Measurements from ENCODE around the gene DUSP5. TPM values are rescaled to one million over a fixed set of nuclear protein-coding genes. Genes with fewer than 3 reads are reported as not detected.

DUSP5 gene
- total and polyA plus RNA-seq, 2 of the 4 experiments (the other 2 are of a cell fraction): 42.1 to 48.1 TPM

DNA sequence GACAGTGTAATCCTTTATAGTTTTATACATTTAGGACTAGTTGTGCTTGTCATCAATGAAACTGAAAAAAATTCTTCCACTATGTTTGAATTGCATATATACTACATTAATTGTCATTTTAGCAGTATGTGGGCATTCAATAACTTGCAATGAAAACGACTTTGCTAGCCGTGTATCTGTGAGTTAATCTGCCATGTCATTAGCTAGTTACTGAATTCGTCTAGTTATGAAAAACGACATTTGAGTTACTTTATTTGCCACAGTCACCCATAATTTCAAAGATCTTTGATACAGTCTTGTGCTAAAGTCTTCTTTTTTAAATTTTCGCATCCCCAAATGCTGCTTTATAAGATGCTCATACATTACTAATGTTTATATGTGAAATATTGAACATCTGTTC is 51.5 kb downstream of the DUSP5 start:
- Histone ChIP-seq H3K4me3 (ENCODE audit: insufficient read depth, low read depth, low read length) (no peak overlapping the region), H3K79me1 (ENCODE audit: low read depth in 1 of 2, low read length in 2 of 2) (no peaks in the 10 kb centered on the region), H2BK15ac (ENCODE audit: low read depth, low read length) (no peak overlapping the region), H3K14ac (replicated peaks; ENCODE audit: low read depth, low read length) (no peak overlapping the region), H2BK120ac (ENCODE audit: low read depth, low read length) (no peak overlapping the region), H3K4me2 (ENCODE audit: low read depth, low read length) (no peak overlapping the region), H3K4me1 (ENCODE audit: control insufficient read depth, insufficient read depth, low read length) (peaks cover 5% of the 10 kb centered on the region; the same call in 1 of the 2 replicates), H3K56ac (ENCODE audit: extremely low read depth, insufficient read depth, low read length) (no peak overlapping the region), H3K9me3 (ENCODE audit: control insufficient read depth, insufficient read depth, low read length) (no peaks in the 10 kb centered on the region), H3K9ac (ENCODE audit: low read depth, low read length) (no peak overlapping the region), H3K23ac (ENCODE audit: low read depth, low read length) (no peak overlapping the region), H2BK5ac (ENCODE audit: low read depth, low read length, poor library complexity, severe bottlenecking) (no peak overlapping the region), H2AK5ac (ENCODE audit: low read depth, low read length) (no peak overlapping the region), H2AK9ac (replicated peaks; ENCODE audit: low read depth, low read length, poor library complexity) (no peak overlapping the region), H3K18ac (ENCODE audit: low read depth, low read length) (no peak overlapping the region), H4K20me1 (ENCODE audit: insufficient read depth, low read length) (no peaks in the 10 kb centered on the region), H3K27me3 (ENCODE audit: control insufficient read depth, insufficient read depth, low read length) (peaks cover 2% of the 10 kb centered on the region; the same call in 1 of the 2 replicates), H4K91ac (ENCODE audit: insufficient read depth, low read depth, low read length) (no peak overlapping the region), H4K5ac (ENCODE audit: low read depth, low read length) (no peak overlapping the region), H4K8ac (ENCODE audit: low read depth in 2 of 2, low read length in 2 of 2) (no peak overlapping the region), H3K4ac (ENCODE audit: low read depth, low read length) (no peak overlapping the region), H2BK20ac (ENCODE audit: low read depth, low read length) (no peak overlapping the region), H2AFZ (replicated peaks; ENCODE audit: low read length, poor library complexity) (no peak overlapping the region), H3K27ac (ENCODE audit: insufficient read depth, low read length) (no peak overlapping the region), H3K9me1 (ENCODE audit: insufficient read depth, low read length) (0 out of 2 replicates have a peak, but pooled peaks cover 3% of the 10 kb centered on the region), H3K36me3 (ENCODE audit: control insufficient read depth, insufficient read depth, low read length) (no peaks in the 10 kb centered on the region)
- ATAC-seq (ENCODE audit: low read depth): no peak
- TF ChIP-seq MAFK (IDR thresholded peaks at IDR 0.05; ENCODE audit: low read depth, low read length): no peak
- no peak for TF ChIP-seq MXI1 (IDR thresholded peaks at IDR 0.05; ENCODE audit: borderline replicate concordance, low read depth, low read length)
- no peak for TF ChIP-seq BHLHE40 (IDR thresholded peaks at IDR 0.05; ENCODE audit: low read depth, low read length)
- TF ChIP-seq, protein P1, sequence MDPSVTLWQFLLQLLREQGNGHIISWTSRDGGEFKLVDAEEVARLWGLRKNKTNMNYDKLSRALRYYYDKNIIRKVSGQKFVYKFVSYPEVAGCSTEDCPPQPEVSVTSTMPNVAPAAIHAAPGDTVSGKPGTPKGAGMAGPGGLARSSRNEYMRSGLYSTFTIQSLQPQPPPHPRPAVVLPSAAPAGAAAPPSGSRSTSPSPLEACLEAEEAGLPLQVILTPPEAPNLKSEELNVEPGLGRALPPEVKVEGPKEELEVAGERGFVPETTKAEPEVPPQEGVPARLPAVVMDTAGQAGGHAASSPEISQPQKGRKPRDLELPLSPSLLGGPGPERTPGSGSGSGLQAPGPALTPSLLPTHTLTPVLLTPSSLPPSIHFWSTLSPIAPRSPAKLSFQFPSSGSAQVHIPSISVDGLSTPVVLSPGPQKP (IDR thresholded peaks at IDR 0.05; ENCODE audit: borderline replicate concordance, low read depth, low read length): no peak
- TF ChIP-seq, protein P2, sequence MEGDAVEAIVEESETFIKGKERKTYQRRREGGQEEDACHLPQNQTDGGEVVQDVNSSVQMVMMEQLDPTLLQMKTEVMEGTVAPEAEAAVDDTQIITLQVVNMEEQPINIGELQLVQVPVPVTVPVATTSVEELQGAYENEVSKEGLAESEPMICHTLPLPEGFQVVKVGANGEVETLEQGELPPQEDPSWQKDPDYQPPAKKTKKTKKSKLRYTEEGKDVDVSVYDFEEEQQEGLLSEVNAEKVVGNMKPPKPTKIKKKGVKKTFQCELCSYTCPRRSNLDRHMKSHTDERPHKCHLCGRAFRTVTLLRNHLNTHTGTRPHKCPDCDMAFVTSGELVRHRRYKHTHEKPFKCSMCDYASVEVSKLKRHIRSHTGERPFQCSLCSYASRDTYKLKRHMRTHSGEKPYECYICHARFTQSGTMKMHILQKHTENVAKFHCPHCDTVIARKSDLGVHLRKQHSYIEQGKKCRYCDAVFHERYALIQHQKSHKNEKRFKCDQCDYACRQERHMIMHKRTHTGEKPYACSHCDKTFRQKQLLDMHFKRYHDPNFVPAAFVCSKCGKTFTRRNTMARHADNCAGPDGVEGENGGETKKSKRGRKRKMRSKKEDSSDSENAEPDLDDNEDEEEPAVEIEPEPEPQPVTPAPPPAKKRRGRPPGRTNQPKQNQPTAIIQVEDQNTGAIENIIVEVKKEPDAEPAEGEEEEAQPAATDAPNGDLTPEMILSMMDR (conservative IDR thresholded peaks at IDR 0.05; ENCODE audit: low read depth, low read length): no peak
- TF ChIP-seq FOS (IDR thresholded peaks at IDR 0.05; ENCODE audit: low read depth, low read length): no peak
- no peak for TF ChIP-seq MAZ (IDR thresholded peaks at IDR 0.05; ENCODE audit: borderline replicate concordance, low read depth, low read length)
- no peak for TF ChIP-seq RFX5 (IDR thresholded peaks at IDR 0.05; ENCODE audit: low read depth, low read length)
- no peak for TF ChIP-seq CEBPB (IDR thresholded peaks at IDR 0.05; ENCODE audit: low read depth, low read length)
- ChIA-PET CTCF (interaction anchor here (0.6 to 1.4 kb wide), 2 partner anchors 9 to 243 kb away, joined by 3 to 4 read pairs; no protein-coding TSS in a partner anchor), POLR2A (ENCODE audit: unreplicated experiment) (no interaction called here)
- intact Hi-C loops (cut with micrococcal nuclease): no loop called here
- no CpG with 5 or more reads among the region's 5 CpGs for WGBS, 2 experiments (ENCODE audit: extremely low coverage in 2 of 2, insufficient read length in 1 of 2)
- BruUV-seq (replicated peaks): no TSS peak
- dilution Hi-C loops (cut with HindIII; ENCODE audit: low sequenced_read_pairs, unreplicated experiment): no loop called here
- no peak for DNase-seq
- in situ Hi-C loops (cut with MboI; ENCODE audit: low sequenced_read_pairs): loop anchor here (5.0 kb wide), 1 partner anchor 237 kb away; no protein-coding TSS in a partner anchor
